ENCODE results near the gene ADIRF. TPM values are rescaled to one million over a fixed set of nuclear protein-coding genes. Genes with fewer than 3 reads are reported as not detected.
A peak's percentile ranks its signal among the peaks of the same experiment; 100 is the strongest.

The ADIRF gene
- total RNA-seq, 4 donors from 2014 or later = 504 to 829 (median 668) TPM

DNA sequence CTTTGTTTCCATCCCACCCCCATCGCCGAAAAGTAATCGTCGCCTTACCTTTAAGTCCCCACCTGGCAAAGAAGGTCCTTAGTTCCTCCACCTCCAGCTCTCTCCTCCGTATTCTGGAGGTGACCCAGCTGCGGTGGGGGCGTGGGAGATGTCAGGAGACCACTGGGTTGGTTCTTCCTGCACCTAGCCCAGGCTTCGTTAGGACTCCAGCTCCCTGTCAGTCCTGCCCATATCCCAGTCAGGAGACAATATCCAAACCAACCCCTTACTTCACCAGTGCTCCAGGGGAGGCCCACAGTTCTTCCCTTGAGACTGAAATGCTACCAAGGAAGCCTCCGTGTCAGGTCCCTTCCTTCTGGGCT lies 693 bp downstream of the ADIRF start:
- DNase-seq (ENCODE audit: low spot score) (no peak), ATAC-seq (ENCODE audit: low FRiP score) (no peak)
- TF ChIP-seq, protein P1, sequence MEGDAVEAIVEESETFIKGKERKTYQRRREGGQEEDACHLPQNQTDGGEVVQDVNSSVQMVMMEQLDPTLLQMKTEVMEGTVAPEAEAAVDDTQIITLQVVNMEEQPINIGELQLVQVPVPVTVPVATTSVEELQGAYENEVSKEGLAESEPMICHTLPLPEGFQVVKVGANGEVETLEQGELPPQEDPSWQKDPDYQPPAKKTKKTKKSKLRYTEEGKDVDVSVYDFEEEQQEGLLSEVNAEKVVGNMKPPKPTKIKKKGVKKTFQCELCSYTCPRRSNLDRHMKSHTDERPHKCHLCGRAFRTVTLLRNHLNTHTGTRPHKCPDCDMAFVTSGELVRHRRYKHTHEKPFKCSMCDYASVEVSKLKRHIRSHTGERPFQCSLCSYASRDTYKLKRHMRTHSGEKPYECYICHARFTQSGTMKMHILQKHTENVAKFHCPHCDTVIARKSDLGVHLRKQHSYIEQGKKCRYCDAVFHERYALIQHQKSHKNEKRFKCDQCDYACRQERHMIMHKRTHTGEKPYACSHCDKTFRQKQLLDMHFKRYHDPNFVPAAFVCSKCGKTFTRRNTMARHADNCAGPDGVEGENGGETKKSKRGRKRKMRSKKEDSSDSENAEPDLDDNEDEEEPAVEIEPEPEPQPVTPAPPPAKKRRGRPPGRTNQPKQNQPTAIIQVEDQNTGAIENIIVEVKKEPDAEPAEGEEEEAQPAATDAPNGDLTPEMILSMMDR (IDR thresholded peaks at IDR 0.05) = no peak

DNA sequence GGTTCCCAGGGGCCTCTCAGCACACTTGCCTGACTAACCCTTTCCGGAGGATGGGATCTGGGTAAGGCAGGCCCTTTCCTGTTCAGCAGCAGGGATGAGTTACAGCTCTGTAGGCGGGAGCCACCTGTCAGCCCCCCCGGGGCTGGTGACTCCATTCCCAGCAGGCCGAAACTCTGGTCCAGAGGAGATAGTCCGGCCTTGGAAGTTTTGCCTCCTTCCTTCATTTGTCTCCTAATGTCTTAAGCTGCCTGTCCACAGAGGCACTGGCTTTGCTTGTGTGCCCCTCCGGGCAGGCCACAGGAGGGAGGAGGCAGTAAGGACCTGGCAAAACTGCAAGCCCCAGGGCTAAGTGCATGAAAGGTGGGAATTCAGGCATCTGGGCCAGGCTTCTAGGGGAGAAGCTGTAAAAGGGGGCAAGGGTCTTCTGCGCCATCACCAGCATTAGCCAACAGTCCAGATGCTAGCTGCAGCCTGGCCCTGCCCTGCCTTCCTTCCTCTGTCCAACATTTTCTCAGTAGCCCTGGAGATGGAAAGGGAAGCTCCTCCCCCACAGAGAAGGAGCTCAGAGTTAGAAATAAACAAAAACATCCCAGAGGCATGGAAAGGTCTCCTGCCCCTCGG lies 1.2 kb downstream of the ADIRF start:
- TF ChIP-seq, protein P1 (IDR thresholded peaks at IDR 0.05) = no peak
- DNase-seq (ENCODE audit: low spot score) = no peak
- peak; percentile 19 for ATAC-seq (ENCODE audit: low FRiP score)

DNA sequence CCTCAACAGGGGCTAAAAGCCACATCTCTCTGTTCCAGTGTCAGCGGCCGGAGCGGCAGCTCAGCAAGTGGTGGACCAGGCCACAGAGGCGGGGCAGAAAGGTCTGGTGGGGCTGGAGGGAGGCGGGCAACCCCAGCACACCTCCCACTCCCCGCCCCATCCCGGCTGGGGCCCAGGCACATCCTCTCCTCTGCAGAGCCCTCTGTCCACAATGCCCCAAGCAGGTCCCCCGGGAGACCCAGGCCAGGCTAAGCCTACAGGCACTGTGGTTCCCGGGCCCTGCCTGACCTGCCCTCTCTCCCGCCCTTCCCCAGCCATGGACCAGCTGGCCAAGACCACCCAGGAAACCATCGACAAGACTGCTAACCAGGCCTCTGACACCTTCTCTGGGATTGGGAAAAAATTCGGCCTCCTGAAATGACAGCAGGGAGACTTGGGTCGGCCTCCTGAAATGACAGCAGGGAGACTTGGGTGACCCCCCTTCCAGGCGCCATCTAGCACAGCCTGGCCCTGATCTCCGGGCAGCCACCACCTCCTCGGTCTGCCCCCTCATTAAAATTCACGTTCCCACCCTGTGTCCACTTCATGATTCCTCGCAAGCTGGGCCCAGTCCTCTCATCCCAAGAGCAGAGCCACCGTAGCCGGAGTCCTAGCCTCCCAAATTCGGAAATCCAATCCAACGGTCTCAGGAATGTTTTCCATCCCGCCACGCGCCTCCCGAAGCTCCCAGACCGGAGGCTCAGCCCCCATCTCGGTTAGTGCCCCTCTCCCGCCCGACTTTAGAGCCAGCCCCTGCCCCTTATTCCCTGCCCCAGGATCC lies 2.1 kb downstream of the ADIRF start:
- TF ChIP-seq, protein P1 (IDR thresholded peaks at IDR 0.05) = no peak
- DNase-seq (ENCODE audit: low spot score) = no peak
- peak; percentile 45 for ATAC-seq (ENCODE audit: low FRiP score)

DNA sequence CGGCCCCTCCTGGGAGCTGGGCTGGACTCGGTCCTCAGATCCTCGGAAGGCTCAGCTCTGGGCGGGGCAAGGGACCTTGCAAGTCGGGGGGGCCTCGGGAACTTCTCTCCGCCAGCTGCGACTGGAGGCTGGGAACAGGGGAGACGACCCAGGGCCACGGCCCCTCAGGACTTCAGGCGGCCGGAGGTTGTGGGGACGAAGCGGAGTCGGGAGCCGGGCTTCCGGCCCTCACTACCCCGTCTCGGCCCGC lies 2.6 kb downstream of the ADIRF start:
- TF ChIP-seq, protein P1 (IDR thresholded peaks at IDR 0.05) = no peak
- ATAC-seq (ENCODE audit: low FRiP score) (peak; percentile 3), DNase-seq (ENCODE audit: low spot score) (no peak)

DNA sequence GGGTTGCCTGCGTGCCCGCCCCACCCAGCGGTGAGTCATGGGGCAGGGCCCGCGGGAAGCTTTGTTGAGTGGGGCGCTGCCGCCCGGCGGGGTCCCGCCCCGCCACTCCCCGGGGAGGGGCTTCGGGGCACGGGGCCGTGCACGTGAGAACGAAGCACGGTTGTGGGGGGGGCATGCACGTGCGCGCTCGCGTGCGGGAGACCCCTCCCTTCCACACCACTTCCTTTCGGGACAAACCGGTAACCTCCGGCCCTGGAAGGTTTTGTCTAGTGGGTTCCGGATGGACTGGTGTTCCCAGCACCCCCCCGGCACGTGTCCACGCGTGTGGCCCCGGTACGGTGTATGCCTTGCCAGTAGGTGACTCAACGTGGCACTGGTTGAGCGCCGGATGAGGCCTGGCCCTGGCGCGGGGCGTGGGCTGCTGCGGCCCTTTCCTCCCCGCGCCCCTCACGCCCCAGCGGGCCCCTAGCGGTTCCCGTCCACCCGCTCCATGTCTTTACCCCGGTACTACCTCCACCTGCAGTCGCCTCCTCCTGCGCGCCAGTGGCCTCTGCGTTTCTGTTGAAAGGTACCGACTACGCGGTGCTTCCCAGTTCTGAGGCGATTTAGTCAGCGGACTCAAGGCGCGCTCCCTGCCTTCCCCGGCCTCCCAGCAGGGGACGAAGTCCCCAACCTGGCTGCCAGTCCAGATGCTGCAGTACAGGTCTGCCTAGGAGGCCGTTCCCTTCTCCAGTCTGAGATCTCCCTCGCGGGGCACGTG lies 3.1 kb downstream of the ADIRF start:
- ATAC-seq (ENCODE audit: low FRiP score) (peak; percentile 74), DNase-seq (ENCODE audit: low spot score) (peak; percentile 80)
- TF ChIP-seq, protein P1 (IDR thresholded peaks at IDR 0.05) = no peak

DNA sequence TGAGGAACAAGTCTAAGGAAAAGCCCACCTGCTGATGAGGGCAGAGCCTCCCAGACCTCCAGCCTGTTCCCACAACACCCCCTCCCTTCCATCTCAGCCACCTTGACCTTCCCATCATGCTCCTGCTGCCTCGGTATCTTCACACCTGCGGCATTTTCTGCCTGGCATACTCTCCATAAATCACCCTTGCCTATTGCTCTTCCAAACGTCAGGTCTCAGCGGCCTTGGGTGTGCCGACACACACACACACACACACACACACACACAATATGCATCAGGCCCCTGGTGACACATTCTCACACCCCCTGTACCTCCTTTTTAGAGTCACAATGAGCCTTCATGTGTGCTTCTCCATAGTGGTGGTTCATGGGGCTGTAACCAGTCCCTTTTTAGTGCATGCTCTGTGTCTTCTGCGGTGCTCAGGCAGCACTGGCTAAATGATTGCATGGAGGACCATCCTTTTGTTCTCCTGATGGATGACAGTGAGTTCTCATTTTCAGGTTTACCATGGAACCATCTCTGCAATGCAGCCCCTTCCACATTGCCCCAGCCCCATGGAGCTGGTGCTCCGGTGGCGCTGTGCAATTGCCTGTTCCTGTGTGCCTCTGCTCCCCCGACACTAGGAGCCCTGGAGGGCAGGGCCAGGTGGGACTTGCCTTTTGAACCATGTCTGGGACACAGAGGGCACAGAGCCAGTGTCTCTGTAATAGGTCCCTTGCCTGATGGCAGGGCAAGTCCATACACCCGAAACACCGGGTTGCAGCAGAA lies 4.5 kb downstream of the ADIRF start:
- ATAC-seq (ENCODE audit: low FRiP score) (no peak), DNase-seq (ENCODE audit: low spot score) (no peak)
- TF ChIP-seq, protein P1 (IDR thresholded peaks at IDR 0.05) = no peak

Data from omental fat pad (tissue), 4 donors.